ENCODE measurements around the gene ACSL3. TPM values are rescaled to one million over a fixed set of nuclear protein-coding genes. Genes with fewer than 3 reads are reported as not detected.

The ACSL3 gene
- total RNA-seq, 4 donors from 2014 or later: 22.4 to 54.1 (median 42.3) TPM

GRCh38 chr2:222888716-222889115, 27.9 kb downstream of the ACSL3 start:
- peaks cover 3 to 20% (median 12%) of the 10 kb centered on the region in 4 donors for H3K4me1 ChIP-seq
- in situ Hi-C loops (cut with MboI; ENCODE audit: low pct_ligation_motif_present in 1 of 4, low pct_unique_long_range_greater_than_20kb in 1 of 4, low sequenced_read_pairs in 3 of 4): no loop called here
- WGBS, 2 donors (ENCODE audit: low coverage in 1 of 2): 95 to 97% methylated on average over 7 of the region's 7 CpGs
- no peaks in the 10 kb centered on the region for H3K9me3 ChIP-seq
- TF ChIP-seq EP300 (IDR thresholded peaks at IDR 0.05; ENCODE audit: low read depth) (no peak), POLR2A (IDR thresholded peaks at IDR 0.05) (no peak), POLR2AphosphoS5 (IDR thresholded peaks at IDR 0.05) (no peak), CTCF (IDR thresholded peaks at IDR 0.05) (no peak)
- no peak overlapping the region for H3K4me3 ChIP-seq
- intact Hi-C loops (cut with DNase I; ENCODE audit: low total_unique reads): no loop called here
- no peaks in the 10 kb centered on the region for H3K36me3 ChIP-seq
- no peaks in the 10 kb centered on the region for H3K27me3 ChIP-seq
- no peak for DNase-seq
- H3K27ac ChIP-seq: no peak overlapping the region

- Histone ChIP-seq H3K4me1 (peaks cover 0 to 10% (median 3%) of the 10 kb centered on the region in 4 donors), H3K9me3 (no peaks in the 10 kb centered on the region), H3K27ac (no peak overlapping the region), H3K27me3 (no peaks in the 10 kb centered on the region), H3K4me3 (no peak overlapping the region), H3K36me3 (no peaks in the 10 kb centered on the region)
- 61 to 66% methylated on average over 4 of the region's 4 CpGs for WGBS, 2 donors (ENCODE audit: low coverage in 1 of 2)
- intact Hi-C loops (cut with DNase I; ENCODE audit: low total_unique reads): no loop called here
- in situ Hi-C loops (cut with MboI; ENCODE audit: low pct_ligation_motif_present in 1 of 4, low pct_unique_long_range_greater_than_20kb in 1 of 4, low sequenced_read_pairs in 3 of 4): no loop called here
- TF ChIP-seq POLR2A (IDR thresholded peaks at IDR 0.05): no peak
- TF ChIP-seq EP300 (IDR thresholded peaks at IDR 0.05; ENCODE audit: low read depth): no peak
- no peak for TF ChIP-seq POLR2AphosphoS5 (IDR thresholded peaks at IDR 0.05)
- TF ChIP-seq CTCF (IDR thresholded peaks at IDR 0.05): no peak
- no peak for DNase-seq
Observed at GRCh38 chr2:222891890-222892289, 31.1 kb downstream of the ACSL3 start.

GRCh38 chr2:222892321-222892720, 31.5 kb downstream of the ACSL3 start:
- no peak for DNase-seq
- in situ Hi-C loops (cut with MboI; ENCODE audit: low pct_ligation_motif_present in 1 of 4, low pct_unique_long_range_greater_than_20kb in 1 of 4, low sequenced_read_pairs in 3 of 4): no loop called here
- H3K4me1 ChIP-seq: peaks cover 0 to 10% (median 3%) of the 10 kb centered on the region in 4 donors

GRCh38 chr2:222892761-222893160, 31.9 kb downstream of the ACSL3 start:
- H3K4me1 ChIP-seq: peaks cover 0 to 10% (median 3%) of the 10 kb centered on the region in 4 donors
- WGBS, 2 donors (ENCODE audit: low coverage in 1 of 2): 67 to 95% methylated on average over 1 of the region's 1 CpG
- H3K27me3 ChIP-seq: no peaks in the 10 kb centered on the region
- in situ Hi-C loops (cut with MboI; ENCODE audit: low pct_ligation_motif_present in 1 of 4, low pct_unique_long_range_greater_than_20kb in 1 of 4, low sequenced_read_pairs in 3 of 4) (no loop called here), intact Hi-C loops (cut with DNase I; ENCODE audit: low total_unique reads) (no loop called here)
- no peaks in the 10 kb centered on the region for H3K36me3 ChIP-seq
- DNase-seq: no peak
- no peak overlapping the region for H3K4me3 ChIP-seq
- H3K27ac ChIP-seq: no peak overlapping the region
- H3K9me3 ChIP-seq: no peaks in the 10 kb centered on the region
- no peak for TF ChIP-seq POLR2A (IDR thresholded peaks at IDR 0.05)
- TF ChIP-seq CTCF (IDR thresholded peaks at IDR 0.05): no peak
- no peak for TF ChIP-seq EP300 (IDR thresholded peaks at IDR 0.05; ENCODE audit: low read depth)
- no peak for TF ChIP-seq POLR2AphosphoS5 (IDR thresholded peaks at IDR 0.05)

More at GRCh38 chr2:222892321-222892720, 31.5 kb downstream of the ACSL3 start:
- Histone ChIP-seq H3K36me3 (no peaks in the 10 kb centered on the region), H3K27me3 (no peaks in the 10 kb centered on the region), H3K4me3 (no peak overlapping the region), H3K9me3 (no peaks in the 10 kb centered on the region), H3K27ac (no peak overlapping the region)
- TF ChIP-seq EP300 (IDR thresholded peaks at IDR 0.05; ENCODE audit: low read depth): no peak
- TF ChIP-seq CTCF (IDR thresholded peaks at IDR 0.05): no peak
- TF ChIP-seq POLR2A (IDR thresholded peaks at IDR 0.05): no peak
- no peak for TF ChIP-seq POLR2AphosphoS5 (IDR thresholded peaks at IDR 0.05)
- WGBS, 2 donors (ENCODE audit: low coverage in 1 of 2): 67 to 78% methylated on average over 2 of the region's 2 CpGs
- intact Hi-C loops (cut with DNase I; ENCODE audit: low total_unique reads): no loop called here

Data from transverse colon (tissue), 4 donors.